NOMO-1 treated with dmso at 0.1 percent for 144 hours (cell line): ENCODE results near the gene MYL10.

Experiments
- DNase-seq: peaks from one replicate; lab custom pipeline; 2025; ENCODE audit not compliant: unreplicated experiment; lab: John Stamatoyannopoulos, UW

MYL10 gene

DNA sequence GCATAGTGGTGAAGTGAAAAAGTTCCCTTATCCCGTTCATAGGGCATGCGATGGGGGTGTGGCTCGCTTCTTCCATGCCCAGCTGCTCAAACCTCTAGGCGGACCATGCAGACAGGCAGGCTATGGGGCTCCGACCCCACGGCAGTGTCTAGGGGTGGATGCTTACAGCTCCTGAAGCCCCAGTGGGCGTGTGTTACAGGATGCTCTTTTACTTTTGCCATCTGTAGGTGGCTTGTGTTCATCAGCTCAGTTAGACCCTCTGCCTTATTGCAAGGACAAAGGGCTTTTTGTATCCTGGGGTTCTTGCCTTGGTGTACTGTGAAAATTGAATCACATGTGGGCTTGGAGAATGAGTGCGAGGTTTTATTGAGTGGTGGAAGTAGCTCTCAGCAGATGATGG lies at the start of gene MYL10:
MYL10 (minus strand) TSS at position 126 of the 400 bp plus-strand sequence. CDS start 178 bp downstream, outside the sequence.
- no peak for DNase-seq

DNA sequence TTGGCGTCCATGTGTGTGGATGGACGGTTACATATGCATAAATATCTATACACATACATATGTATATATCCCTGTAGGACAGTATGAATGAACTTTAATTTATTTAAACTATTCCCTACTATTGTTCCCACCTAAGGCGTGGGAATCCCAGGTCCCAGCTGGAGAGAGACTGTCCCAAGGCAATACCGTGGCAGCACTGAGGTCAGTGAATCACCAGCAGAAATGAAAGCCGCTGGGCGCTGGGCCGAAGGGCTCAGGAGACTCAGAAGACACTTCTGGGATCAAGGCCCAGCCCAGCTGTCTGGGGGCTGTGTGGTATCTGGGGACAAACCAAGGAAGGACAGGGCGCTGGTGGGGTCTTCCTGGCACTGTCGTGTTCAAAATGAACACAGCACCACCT lies 49.6 kb upstream of the MYL10 start:
- no peak for DNase-seq

DNA sequence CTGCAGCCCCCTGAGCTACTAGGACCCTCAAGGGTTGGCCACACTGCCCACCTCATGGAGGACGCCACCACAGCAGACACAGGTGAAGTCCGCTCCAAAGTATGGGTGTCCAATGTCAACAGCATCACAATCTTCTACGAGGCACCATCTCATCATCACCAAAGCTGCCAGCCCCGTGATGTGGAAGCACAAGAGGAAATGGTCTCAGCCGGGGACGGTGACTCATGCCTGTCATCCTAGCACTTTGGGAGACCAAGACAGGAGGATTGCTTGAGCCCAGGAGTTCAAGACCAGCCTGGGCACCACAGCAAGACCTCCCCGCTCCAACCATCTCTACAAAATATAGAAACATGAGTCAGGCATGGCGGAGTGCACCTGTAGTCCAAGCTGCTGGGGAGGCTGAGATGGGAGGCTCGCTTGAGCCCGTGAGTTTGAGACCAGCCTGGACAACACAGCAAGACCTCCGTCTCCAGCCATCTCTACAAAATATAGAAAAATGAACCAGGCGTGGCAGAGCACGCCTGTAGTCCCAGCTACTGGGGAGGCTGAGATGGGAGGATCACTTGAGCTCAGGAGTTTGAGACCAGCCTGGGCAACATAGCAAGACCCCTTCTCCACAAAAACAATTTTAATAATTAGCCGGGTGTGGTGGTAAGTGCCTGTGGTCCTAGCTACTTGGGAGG lies 48.8 kb upstream of the MYL10 start:
- DNase-seq, result no peak

DNA sequence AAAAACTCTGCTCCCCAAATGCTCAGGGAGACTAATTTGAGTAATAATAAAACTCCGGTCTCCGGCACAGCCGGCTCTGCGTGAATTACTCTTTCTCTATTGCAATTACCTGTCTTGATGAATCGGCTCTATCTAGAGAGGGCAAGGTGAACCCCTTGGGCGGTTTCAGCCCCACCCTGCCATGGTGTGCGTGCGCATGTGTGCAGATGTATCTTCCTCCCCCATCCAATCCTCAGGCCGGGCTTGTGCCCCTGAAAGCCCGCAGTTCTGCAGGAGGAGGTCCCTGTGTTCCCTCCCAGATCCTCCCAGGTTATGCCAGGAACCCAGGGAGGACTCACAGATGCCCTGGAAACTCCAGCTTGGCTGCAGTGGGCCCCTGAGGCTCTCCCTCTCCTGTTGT lies 48.3 kb upstream of the MYL10 start:
- no peak for DNase-seq

DNA sequence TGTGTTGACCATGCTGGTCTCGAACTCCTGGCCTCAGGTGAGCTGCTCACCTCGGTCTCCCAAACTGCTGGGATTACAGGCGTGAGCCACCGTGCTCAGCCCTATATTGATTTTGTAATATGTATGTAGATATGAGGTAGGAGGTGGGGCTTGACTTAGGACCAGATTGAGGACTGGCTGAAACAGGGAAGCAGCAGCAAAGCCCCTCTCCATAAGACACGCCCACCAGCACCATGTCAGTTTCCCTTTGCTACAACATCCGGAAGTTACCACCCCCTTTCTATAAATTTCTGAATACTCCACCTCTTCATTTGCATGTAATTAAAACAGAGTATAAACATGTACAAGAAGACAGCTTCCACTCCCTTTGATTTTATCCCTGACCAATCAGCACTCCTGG lies 47.9 kb upstream of the MYL10 start:
- no peak for DNase-seq

DNA sequence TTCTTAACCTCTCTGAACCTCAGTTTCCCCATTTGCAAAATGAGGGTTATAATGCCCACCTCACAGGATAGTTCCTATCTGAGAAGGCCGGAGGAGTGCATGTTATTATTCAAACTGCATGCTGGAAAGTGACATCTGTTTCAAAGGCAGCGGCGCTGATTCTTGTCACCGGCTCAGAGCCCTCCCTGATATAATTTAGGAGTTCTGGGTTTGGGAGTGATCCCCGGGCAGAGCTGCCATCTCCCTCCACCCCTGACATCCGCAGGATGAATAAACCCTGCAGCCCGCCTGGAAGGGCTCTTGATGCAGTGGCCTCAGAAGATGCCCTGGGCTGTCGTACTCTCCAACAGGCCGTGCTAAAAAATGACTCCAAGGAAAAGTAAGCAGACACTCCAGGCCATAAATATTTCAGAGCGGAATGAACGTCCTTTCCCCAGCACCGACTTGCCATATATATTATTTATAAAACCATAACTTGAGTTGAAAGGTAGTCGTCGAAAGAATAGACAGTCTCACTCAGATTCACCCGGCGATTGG lies 47.0 kb upstream of the MYL10 start:
- DNase-seq, result no peak

DNA sequence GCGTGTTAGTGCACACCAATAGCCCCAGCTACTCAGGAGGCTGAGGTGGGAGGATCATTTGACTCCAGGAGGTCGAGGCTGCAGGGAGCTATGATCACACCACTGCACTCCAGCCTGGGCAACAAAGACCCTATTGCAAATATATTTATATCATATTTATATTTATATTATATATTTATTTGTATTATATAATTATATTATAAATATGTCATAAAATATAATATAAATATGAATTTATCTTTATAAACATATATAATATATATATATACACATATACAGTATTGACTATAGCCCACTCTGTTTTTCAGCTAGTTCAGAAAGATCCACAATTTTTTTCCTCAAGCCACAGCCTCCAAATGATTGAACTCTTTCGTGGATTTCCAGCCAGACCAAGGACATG lies 45.3 kb upstream of the MYL10 start:
- DNase-seq, result no peak

DNA sequence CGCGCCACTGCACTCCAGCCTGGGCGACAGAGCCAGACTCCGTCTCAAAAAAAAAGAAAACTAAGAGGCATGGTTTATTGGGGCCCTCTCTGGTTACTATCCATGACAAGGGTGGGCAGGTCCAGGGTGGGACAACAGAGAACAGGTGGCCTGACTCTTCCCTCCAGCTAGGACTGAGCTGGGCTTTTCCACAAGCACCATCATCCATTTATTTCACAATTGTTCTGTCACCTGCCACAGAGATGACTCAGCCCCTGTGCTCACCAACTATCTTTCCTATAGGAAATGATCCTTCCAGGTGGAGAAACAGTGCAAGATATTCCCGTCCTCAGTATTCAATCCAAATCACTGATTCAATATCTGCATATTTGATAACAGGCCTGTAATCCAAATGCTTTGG lies 44.9 kb upstream of the MYL10 start:
- no peak for DNase-seq

DNA sequence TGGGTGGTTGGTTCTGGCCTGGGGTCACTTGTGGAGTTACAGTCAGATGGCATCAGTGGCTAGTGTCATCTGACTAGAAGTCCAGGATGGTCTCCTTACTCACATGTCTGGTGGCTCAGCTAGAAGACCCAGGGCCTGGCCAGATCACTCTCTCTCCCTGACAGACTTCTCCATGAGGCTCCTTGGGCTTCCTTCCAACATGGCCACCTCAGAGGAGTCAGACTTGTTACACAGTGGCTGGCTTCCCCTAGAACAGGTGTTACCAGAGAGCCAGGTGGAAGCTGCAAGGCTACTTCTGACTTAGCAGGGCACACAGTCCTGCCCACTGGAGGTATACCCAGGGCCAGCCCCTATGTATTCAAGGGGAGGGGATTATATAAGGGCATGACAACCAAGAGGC lies 44.2 kb upstream of the MYL10 start:
- DNase-seq, result no peak

DNA sequence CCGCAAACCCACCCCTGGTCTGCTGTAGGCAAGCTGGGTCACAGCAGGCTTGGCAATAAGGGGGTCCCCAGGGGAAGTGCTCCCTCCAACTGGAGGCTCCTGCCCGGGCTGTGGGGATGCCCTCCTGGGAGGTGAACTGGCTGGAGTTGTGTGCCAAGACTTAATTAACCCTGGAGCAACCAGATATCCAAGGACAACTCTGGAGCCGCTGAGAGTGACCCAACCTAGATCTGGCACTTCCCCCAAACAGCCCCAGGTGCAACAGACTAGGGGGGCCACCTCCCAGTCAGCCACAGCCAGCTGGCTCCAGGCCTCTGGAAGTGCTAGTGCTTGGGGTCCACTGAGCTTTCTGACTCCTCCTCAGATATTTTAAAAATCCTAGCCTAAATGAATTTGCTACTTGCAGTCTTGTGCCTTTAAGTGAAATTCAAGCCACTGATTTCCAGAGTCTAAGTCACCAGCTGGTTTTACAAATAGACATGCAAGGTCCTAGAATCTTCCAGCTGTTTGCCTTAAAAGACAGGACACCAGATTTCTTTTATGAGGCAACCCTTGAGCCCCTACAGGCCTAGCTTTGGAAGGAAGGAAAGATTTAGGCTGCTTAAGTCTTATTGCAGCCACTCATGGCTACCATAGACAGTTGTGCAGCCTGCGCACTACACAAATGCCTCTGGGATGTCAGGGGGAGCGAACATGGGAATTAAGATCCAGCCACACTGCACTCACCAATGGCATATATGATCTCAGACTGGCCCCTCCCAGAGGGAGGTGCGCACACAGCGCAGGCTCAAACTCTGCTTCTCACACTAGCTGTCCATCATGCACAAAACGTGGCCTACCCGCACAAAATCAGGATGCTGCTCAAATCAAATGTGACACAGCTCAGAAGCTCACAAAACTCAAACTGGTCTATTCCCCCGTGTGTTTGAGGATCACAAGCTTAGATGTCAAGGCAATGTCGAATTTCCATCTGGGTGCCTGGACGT lies 42.6 kb upstream of the MYL10 start:
- DNase-seq, result no peak

DNA sequence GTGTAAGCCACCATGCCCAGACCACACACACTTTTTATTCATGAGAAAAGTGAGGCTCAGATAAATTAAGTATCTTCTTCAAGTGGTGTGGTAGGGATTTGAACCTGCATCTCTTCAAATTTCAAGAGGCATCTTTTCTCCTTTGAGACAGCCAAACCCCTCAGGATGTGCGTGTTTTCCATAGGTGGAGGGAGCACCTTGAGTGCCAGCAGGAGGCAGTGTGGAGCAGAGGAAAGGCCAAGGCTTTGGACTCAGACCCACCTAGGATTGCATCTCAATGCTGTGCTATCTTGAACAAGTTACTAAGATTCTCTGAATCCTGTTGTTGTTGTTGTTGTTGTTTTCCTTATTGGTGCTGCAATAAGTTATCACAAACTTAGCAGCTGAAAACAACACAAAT lies 40.2 kb upstream of the MYL10 start:
- no peak for DNase-seq

DNA sequence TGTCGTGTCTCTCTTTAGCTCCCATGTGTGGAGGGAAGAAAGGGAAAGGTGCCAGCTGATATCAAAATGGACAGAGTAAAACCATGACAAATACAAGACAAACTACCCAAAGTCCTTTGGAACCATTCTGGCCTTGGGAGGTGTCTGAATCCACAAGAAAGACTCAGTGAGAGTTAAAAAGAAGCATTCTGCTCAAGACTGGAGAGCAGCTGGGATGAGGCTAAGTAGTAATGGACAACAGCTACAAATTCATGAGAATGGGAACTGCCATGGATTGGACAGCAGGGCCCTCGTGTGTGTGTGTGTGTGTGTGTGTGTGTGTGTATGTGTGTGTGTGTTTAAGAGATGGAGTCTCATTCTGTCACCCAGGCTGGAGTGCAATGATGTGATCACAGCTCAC lies 39.6 kb upstream of the MYL10 start:
- DNase-seq, result no peak

DNA sequence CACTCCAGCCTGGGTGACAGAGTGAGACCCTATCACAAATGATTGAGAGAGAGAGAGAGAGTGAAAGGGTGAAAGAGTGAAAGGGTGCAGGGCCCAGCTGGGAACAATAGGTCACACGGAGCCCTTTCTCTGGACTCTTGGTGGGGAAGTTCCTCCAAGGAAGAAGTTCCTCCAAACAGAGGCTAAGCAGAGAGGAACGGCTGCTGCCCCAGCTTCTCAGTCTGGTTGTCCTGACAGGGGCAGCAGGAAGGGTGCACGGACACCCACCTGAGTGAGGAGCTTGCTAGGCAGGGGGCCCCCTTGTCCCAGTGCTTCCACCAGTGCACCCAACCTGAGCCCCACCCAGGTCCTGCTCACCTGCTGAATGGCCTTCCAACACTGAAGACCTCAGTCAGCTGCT lies 38.8 kb upstream of the MYL10 start:
- DNase-seq, result no peak

DNA sequence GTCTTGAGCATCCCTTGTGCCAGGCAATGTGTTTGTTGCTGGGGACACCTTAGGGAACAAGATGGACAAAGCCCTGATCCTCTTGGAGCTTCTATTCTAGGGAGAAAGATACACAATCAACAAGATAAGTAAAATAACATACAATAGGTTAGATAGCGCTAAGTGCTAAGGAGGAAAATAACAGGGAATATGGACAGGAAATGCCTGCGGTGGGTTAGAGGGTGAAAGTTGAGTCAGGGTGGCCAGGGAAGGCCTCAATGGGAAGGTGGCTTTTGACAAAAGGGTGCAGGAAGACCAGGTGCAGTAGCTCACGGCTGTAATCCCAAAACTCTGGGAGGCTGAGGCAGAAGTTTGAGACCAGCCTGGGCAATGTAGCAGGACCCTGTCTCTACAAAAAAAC lies 38.3 kb upstream of the MYL10 start:
- DNase-seq, result no peak

DNA sequence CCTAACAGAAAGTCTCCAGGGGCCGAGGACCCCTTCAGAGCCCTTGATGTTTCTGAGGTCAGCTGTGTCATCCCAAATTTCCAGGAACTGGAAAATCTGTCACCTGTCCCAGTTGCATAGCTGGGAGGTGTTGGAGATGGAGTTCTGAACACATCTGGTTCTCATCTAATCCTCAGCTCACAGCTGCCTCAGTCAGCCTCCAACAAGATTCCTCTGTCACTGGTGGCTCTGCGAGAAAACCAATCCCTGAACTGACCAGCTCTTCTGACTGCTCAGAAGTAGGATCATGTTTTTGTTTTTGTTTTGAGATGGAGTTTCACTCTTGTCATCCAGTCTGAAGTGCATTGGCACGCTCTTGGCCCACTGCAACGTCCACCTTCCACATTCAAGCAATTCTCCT lies 37.6 kb upstream of the MYL10 start:
- DNase-seq, result no peak

DNA sequence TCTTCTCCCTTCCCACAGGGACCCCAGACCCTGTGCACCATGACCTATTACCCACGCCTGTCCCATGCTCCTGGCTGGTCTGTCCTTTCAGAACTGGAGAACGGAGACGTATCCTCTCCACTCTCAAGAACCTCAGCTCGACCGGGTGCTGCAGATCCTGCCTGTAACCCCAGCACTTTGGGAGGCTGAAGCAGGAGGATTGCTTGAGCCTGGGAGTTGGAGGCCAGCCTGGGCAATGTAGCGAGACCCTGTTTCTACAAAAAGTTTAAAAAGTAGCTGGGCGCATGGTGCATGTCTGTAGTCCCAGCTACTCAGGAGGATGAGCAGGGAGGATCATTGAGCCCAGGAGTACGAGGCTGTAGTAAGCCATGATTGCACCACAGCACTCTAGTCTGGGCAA lies 37.2 kb upstream of the MYL10 start:
- no peak for DNase-seq

DNA sequence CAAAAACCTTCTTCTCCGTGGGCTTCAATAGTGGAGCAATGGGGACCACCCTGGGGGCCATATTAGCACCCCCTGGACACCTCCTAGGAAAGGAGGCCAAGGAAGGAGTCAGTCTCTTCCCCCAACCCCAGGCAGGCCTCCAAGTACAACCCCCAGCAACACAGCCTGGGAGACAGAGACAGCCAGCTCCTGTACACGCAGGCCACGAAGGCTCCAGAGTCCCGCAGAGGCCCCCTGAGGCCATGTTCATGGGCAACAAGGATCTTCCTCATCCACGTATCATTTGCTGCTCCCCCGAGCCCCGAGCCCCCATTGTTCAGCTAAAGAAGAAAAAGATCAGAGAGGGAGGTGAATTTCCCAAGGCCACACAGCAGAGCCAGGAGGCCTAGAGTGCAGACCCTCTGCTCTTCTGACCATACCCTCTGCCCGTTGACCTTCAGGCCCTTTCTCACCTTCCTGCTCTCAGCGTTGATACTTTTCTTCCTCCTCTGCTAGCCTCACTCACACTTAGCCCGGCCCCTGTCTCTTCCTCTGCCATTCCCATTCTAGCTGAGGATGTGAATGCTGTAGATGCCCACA lies 35.9 kb upstream of the MYL10 start:
- DNase-seq, result no peak

DNA sequence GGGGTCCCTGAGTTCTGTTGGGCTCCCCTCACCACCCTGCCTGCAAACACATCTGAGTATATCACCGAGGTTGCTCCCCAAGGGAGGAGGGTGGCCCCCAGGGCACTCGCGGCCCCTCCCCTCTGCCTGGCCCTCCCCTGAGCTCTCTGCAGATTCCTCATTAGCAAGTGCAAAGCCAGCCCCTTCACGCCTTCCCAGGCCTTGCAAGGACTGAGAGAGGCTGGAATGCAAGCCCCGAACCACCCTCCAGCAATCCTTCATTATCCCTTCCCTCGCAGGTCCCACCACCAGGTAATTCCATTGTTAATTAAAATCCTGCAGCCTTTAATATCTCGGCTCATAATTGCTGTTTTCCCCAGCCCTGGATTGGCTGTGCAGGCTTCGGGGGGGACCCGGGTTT lies 35.3 kb upstream of the MYL10 start:
- DNase-seq, result no peak

DNA sequence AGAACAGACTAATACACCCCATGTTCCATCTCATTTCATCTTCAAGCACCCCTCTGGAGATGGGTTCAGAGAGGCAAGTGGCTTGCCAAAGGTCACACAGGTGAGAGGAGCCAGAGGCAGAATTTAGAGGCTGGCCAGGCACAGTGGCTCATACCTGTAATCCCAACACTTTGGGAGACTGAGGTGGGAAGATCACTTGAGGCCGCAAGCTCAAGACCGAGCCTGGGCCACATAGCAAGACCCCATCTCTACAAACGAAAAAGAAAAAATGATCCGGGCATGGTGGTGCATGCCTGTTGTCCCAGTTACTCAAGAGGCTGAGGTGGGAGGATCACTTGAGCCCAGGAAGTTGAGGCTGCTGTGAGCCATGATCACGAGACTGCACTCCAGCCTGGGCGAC lies 34.7 kb upstream of the MYL10 start:
- no peak for DNase-seq

DNA sequence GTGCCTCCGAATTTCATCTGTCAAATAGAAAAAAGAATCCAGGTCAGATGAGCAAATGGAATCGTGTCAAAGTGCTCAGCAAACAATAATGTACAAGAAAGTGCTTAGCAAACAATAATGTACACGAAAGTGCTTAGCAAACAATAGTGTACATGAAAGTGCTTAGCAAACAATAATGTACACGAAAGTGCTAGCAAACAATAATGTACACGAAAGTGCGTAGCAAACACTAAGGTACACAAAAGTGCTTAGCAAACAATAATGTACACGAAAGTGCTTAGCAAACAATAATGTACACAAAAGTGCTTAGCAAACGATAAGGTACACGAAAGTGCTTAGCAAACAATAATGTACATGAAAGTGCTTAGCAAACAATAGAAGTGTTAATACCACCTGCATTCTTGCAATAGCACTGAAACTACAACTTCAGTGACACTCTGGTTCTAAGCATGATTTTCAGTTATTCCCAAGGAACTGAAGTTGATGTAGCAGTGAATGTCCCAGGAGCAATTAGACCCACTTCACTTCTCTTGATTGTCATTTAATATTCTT lies 33.4 kb upstream of the MYL10 start:
- DNase-seq, result no peak

DNA sequence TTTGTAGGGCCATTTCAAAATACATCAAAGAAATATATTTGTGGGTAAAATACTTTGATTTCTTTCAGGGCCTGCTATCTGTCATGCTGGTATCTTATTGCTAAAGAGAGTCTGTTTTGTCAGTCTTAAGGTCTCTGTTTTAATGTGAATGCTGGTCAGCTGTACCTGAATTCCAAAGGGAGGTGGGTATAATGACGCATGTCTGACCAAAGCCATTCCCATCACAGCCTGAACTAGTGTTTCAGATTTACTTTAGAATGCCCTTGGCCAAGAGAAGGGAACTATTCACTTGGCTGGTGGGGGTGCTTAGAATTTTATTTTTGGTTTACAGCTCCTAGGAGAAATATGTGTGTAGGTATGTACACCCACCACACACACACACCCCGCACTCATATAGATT lies 30.6 kb upstream of the MYL10 start:
- DNase-seq, result no peak
